ENCODE measurements around the gene PHAF1.
"Not testable (repeated sequence)": the region's sequence is repeated elsewhere in the genome, so short reads cannot be mapped to it uniquely, and the experiment has no call there.

PHAF1 gene

GRCh38 chr16:67104845-67105244, 4.9 kb upstream of the PHAF1 start:
- DNase-seq (ENCODE audit: low read depth), result no peak

GRCh38 chr16:67105246-67105645, 4.5 kb upstream of the PHAF1 start:
- no peak for DNase-seq (ENCODE audit: low read depth)

GRCh38 chr16:67105881-67106280, 3.9 kb upstream of the PHAF1 start:
- peak; percentile 55 for DNase-seq (ENCODE audit: low read depth)

GRCh38 chr16:67108489-67108888, 1.3 kb upstream of the PHAF1 start:
- DNase-seq (ENCODE audit: low read depth), result no peak

- DNase-seq (ENCODE audit: low read depth), result no peak
Measured at GRCh38 chr16:67108931-67109406, 772 bp upstream of the PHAF1 start.

- no peak for DNase-seq (ENCODE audit: low read depth)
Measured at GRCh38 chr16:67111951-67112444, 2.3 kb downstream of the PHAF1 start.

- DNase-seq (ENCODE audit: low read depth), result no peak
Measured at GRCh38 chr16:67112591-67113399, 3.1 kb downstream of the PHAF1 start.

- no peak for DNase-seq (ENCODE audit: low read depth)
Measured at GRCh38 chr16:67114793-67115192, 5.1 kb downstream of the PHAF1 start.

- peak; percentile 88 for DNase-seq (ENCODE audit: low read depth)
Measured at GRCh38 chr16:67115639-67116038, 5.9 kb downstream of the PHAF1 start.

GRCh38 chr16:67116388-67117311, 6.9 kb downstream of the PHAF1 start:
- DNase-seq (ENCODE audit: low read depth), result no peak

GRCh38 chr16:67117716-67118115, 8.0 kb downstream of the PHAF1 start:
- no peak for DNase-seq (ENCODE audit: low read depth)

GRCh38 chr16:67120025-67120424, 10.3 kb downstream of the PHAF1 start:
- DNase-seq (ENCODE audit: low read depth), result no peak

GRCh38 chr16:67122799-67123198, 13.1 kb downstream of the PHAF1 start:
- not testable (repeated sequence) for DNase-seq (ENCODE audit: low read depth)

GRCh38 chr16:67128417-67128816, 18.7 kb downstream of the PHAF1 start:
- DNase-seq (ENCODE audit: low read depth), result no peak

GRCh38 chr16:67128887-67129286, 19.1 kb downstream of the PHAF1 start:
- DNase-seq (ENCODE audit: low read depth), result no peak

- no peak for DNase-seq (ENCODE audit: low read depth)
Measured at GRCh38 chr16:67129422-67129821, 19.7 kb downstream of the PHAF1 start.

GRCh38 chr16:67137605-67138004, 27.9 kb downstream of the PHAF1 start:
- no peak for DNase-seq (ENCODE audit: low read depth)

GRCh38 chr16:67141391-67141790, 31.6 kb downstream of the PHAF1 start:
- no peak for DNase-seq (ENCODE audit: low read depth)

- DNase-seq (ENCODE audit: low read depth), result no peak
Measured at GRCh38 chr16:67142342-67142741, 32.6 kb downstream of the PHAF1 start.

GRCh38 chr16:67144943-67145342, 35.2 kb downstream of the PHAF1 start:
- DNase-seq (ENCODE audit: low read depth), result no peak

GRCh38 chr16:67145746-67146145, 36.0 kb downstream of the PHAF1 start:
- DNase-seq (ENCODE audit: low read depth), result no peak

GRCh38 chr16:67146523-67147357, 37.0 kb downstream of the PHAF1 start:
- no peak for DNase-seq (ENCODE audit: low read depth)

Measured in stromal cell of bone marrow (primary cell).